Thyroid gland (tissue), 4 donors: ENCODE measurements around the gene CEP83. TPM values are rescaled to one million over a fixed set of nuclear protein-coding genes. Genes with fewer than 3 reads are reported as not detected.
"Not testable (repeated sequence)": the region's sequence is repeated elsewhere in the genome, so short reads cannot be mapped to it uniquely, and the experiment has no call there.

Source experiments
- DNase-seq, 2 donors: peaks; one replicate each; pipeline ENCODE4 v3.0.0-alpha.2; 2019
- H3K27ac ChIP-seq, 3 donors: fragments of 200-600 bp; sonication (generic); 1 replicate in 2 of 3; 2 replicates in 1 of 3; pipeline ENCODE4 v1.5.1; 2016 to 2019; ENCODE audit warnings: mild to moderate bottlenecking in 1 of 3, moderate library complexity in 1 of 3
- H3K27me3 ChIP-seq: fragments of 200-600 bp; sonication (generic); one replicate; pipeline ENCODE4 v1.5.1; 2019
- H3K36me3 ChIP-seq, 2 donors: fragments of 200-600 bp; sonication (generic); one replicate each; pipeline ENCODE4 v1.5.1; 2016 to 2019
- H3K4me1 ChIP-seq, 2 donors: fragments of 200-600 bp; sonication (generic); one replicate each; pipeline ENCODE4 v1.5.1; 2017 to 2019
- H3K4me3 ChIP-seq, 3 donors: fragments of 200-600 bp; sonication (generic); replicated peaks in 1 of 3; 1 replicate in 2 of 3; 2 replicates in 1 of 3; pipeline ENCODE4 v1.5.1; 2016; ENCODE audit warnings: mild to moderate bottlenecking in 1 of 3
- H3K9me3 ChIP-seq: fragments of 200-600 bp; sonication (generic); one replicate; pipeline ENCODE4 v1.5.1; 2017
- POLR2A ChIP-seq, 2 donors: fragments of 450-650 bp; IDR thresholded peaks; one replicate each; pipeline ENCODE4 v1.6.1; 2017; ENCODE audit warnings: antibody characterized with exemption in 2 of 2, mild to moderate bottlenecking in 2 of 2, moderate library complexity in 1 of 2
- WGBS, 2 donors: methylation state at CpG; one replicate each; pipeline ENCODE4 v1.1.5; 2017; 5-methylcytosine and 5-hydroxymethylcytosine counted together
- intact Hi-C: fragments of 100-400 bp; cut with DNase I; formaldehyde crosslinking; loops from one replicate; pipeline ENCODE4 v1.15.1; 2023
- total RNA-seq, 4 donors: library from RNA; depleted of rRNA; stranded (reverse); fragments of >200 nt; gene quantifications; one replicate each; pipeline ENCODE4 v1.2.3, GENCODE V29; 2016
- TF ChIP-seq, protein P1 (sequence below), 6 experiments: fragments of 200-600 bp in 3 of 6; fragments of 450-650 bp in 3 of 6; sonication (generic) in 3 of 6; IDR thresholded peaks; one replicate each; pipeline ENCODE4 v1.5.1; 2016 to 2019; ENCODE audit warnings: antibody characterized with exemption in 6 of 6, mild to moderate bottlenecking in 2 of 6, inconsistent platforms in 1 of 6, moderate library complexity in 1 of 6

The CEP83 gene
- total RNA-seq, 4 donors from 2014 or later: 24.1 to 41.9 (median 29.4) TPM

DNA sequence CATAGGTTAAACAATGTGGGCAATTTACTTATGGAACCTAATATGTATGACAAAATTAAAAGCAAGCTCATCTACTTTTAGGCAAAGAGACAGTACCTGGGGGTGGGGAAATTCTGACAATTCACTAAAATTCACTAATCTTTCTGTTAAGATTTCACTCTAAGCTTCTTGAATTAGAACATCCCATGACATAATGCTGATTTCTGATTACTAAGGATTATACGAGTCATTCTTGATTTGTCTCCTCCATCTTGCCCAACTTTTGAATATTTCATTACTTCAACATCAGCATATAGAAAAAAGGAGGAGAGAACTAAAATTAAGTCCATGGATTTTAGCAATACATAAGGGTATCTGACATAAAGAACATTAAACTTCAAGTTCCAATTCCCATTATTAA, 2.4 kb downstream of the CEP83 start:
- Histone ChIP-seq H3K9me3 (no peaks in the 10 kb centered on the region), H3K27me3 (no peaks in the 10 kb centered on the region), H3K36me3 (no peaks in the 10 kb centered on the region), H3K4me1 (peaks cover 10 to 12% of the 10 kb centered on the region in 2 donors), H3K4me3 (no peak overlapping the region), H3K27ac (no peak overlapping the region)
- TF ChIP-seq POLR2A (IDR thresholded peaks at IDR 0.05): no peak
- TF ChIP-seq, protein P1, sequence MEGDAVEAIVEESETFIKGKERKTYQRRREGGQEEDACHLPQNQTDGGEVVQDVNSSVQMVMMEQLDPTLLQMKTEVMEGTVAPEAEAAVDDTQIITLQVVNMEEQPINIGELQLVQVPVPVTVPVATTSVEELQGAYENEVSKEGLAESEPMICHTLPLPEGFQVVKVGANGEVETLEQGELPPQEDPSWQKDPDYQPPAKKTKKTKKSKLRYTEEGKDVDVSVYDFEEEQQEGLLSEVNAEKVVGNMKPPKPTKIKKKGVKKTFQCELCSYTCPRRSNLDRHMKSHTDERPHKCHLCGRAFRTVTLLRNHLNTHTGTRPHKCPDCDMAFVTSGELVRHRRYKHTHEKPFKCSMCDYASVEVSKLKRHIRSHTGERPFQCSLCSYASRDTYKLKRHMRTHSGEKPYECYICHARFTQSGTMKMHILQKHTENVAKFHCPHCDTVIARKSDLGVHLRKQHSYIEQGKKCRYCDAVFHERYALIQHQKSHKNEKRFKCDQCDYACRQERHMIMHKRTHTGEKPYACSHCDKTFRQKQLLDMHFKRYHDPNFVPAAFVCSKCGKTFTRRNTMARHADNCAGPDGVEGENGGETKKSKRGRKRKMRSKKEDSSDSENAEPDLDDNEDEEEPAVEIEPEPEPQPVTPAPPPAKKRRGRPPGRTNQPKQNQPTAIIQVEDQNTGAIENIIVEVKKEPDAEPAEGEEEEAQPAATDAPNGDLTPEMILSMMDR (IDR thresholded peaks at IDR 0.05): no peak
- WGBS, 2 donors: 91 to 92% methylated on average over 1 of the region's 1 CpG
- intact Hi-C loops: no loop called here
- no peak for DNase-seq

DNA sequence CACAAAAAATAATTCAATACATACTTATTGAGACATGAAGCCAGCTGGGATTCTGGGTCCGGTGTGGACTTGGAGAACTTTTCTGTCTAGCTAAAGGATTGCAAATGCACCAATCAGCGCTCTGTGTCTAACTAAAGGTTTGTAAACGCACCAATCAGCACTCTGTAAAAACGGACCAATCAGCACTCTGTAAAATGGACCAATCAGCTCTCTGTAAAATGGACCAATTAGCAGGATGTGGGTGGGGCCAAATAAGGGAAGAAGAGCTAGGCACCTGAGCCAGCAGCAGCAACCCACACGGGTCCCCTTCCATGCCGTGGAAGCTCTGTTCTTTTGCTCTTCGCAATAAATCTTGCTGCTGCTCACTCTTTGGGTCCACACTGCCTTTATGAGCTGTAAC, 5.3 kb downstream of the CEP83 start:
- intact Hi-C loops, H3K27ac ChIP-seq, H3K4me3 ChIP-seq, H3K27me3 ChIP-seq, H3K36me3 ChIP-seq, DNase-seq, H3K9me3 ChIP-seq: not testable (repeated sequence)
- 94 to 95% methylated on average over 7 of the region's 7 CpGs for WGBS, 2 donors
- peaks cover 9 to 10% of the 10 kb centered on the region in 2 donors for H3K4me1 ChIP-seq

DNA sequence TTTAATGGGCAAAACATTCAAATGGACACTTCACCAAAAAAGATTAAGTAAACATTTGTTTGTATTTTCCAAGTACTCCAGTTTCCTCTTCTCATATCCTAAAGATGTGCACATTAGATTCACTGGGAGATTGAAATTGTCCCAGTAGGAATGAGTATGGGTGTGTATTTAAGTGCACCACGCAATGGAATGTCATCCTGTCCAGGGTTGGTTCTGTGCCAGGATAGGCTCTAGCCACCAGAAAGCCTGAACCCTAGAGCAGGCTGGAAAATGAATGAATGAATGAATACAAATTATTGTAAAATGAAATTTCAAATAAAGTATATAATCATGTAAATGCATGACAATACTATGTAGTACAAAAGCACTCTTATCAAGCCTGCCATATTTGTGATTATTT, 14.0 kb downstream of the CEP83 start:
- Histone ChIP-seq H3K4me1 (no peaks in the 10 kb centered on the region), H3K4me3 (no peak overlapping the region), H3K9me3 (no peaks in the 10 kb centered on the region), H3K27ac (no peak overlapping the region), H3K36me3 (no peaks in the 10 kb centered on the region), H3K27me3 (no peaks in the 10 kb centered on the region)
- WGBS, 2 donors: 38 to 56% methylated on average over 1 of the region's 1 CpG
- peak in 1 of 2 donors; percentile 19 for DNase-seq
- TF ChIP-seq POLR2A (IDR thresholded peaks at IDR 0.05): no peak
- TF ChIP-seq, protein P1 (IDR thresholded peaks at IDR 0.05): no peak
- intact Hi-C loops: no loop called here

DNA sequence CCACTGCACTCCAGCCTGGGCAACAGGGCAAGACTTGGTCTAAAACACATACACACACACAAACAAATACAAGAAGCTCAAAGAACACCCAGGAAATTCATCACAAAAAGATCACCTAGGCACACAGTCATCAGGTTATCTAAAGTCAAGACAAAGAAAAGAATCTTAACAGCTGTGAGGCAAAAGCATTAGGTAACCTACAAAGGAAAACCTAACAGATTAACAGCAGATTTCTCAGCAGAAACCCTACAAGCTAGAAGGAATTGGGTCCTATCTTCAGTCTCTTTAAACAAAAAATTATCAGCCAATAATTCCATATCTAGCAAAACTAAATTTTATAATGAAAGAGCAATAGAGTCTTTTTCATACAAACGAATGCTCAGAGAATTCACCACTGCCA, 22.4 kb downstream of the CEP83 start:
- 100% methylated on average over 1 of the region's 1 CpG for WGBS, 2 donors
- no peaks in the 10 kb centered on the region for H3K36me3 ChIP-seq
- no peak overlapping the region for H3K4me3 ChIP-seq
- TF ChIP-seq, protein P1 (IDR thresholded peaks at IDR 0.05): no peak
- TF ChIP-seq POLR2A (IDR thresholded peaks at IDR 0.05): no peak
- no peak for DNase-seq
- intact Hi-C loops: loop anchor here (10.0 kb wide), 1 partner anchor 293 kb away; the partner anchor contains the start of gene PLXNC1
- H3K27ac ChIP-seq: no peak overlapping the region
- H3K27me3 ChIP-seq: no peaks in the 10 kb centered on the region
- H3K9me3 ChIP-seq: no peaks in the 10 kb centered on the region
- peaks cover 0 to 5% of the 10 kb centered on the region in 2 donors for H3K4me1 ChIP-seq

DNA sequence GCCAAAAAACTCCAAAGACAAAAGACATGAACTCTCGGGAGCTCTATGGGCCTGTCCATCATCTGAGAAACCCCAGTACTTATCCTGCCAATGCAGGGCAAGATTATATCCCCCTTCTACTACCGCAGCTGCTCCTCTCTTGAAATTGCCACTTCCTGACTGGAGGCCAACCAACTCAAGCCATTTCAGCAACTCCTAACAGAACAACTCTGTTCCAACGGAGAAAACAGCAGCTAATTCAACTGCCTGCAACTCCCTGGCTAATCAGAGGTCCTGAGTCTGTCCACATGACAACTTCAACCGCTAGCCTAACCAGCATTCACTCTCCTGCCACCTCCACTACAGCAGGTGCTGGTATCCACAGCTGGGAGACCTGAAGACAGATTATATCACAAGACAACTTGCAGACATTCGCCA, 24.1 kb downstream of the CEP83 start:
- WGBS, 2 donors: 55 to 60% methylated on average over 5 of the region's 5 CpGs
- H3K4me1 ChIP-seq: peaks cover 0 to 5% of the 10 kb centered on the region in 2 donors
- no peaks in the 10 kb centered on the region for H3K36me3 ChIP-seq
- DNase-seq: peak in 1 of 2 donors; percentile 2
- no peak for TF ChIP-seq POLR2A (IDR thresholded peaks at IDR 0.05)
- TF ChIP-seq, protein P1 (IDR thresholded peaks at IDR 0.05): no peak
- no peak overlapping the region for H3K4me3 ChIP-seq
- intact Hi-C loops: loop anchor here (10.0 kb wide), 1 partner anchor 291 kb away; the partner anchor contains the start of gene PLXNC1
- H3K9me3 ChIP-seq: no peaks in the 10 kb centered on the region
- no peak overlapping the region for H3K27ac ChIP-seq
- no peaks in the 10 kb centered on the region for H3K27me3 ChIP-seq
